DMS153 (cell line): ENCODE data around the gene HMOX2.
A peak's percentile ranks its signal among the peaks of the same experiment; 100 is the strongest.

Source experiments
- DNase-seq: peaks from one replicate; lab custom pipeline; 2025; lab: John Stamatoyannopoulos, UW

Gene HMOX2

DNA sequence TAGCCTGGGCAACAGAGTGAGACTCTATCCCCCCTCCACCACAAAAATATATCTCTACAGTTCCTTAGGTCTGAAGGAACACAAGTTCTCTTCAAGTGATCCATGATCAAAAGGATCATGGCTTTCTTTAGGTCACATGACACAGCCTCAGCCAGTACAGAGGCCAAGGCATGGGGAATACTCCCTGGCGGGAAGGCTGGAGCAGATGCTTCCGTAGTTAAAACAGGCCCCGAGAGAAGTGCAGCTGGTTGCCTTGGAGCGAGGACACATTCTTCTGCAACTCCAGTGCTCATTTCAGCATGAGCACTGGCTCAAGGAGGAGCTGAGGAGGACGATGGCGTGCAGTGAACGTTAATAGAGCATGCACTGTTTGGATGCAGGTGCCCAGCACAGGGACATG is 48.9 kb downstream of the HMOX2 start:
- DNase-seq, result no peak

DNA sequence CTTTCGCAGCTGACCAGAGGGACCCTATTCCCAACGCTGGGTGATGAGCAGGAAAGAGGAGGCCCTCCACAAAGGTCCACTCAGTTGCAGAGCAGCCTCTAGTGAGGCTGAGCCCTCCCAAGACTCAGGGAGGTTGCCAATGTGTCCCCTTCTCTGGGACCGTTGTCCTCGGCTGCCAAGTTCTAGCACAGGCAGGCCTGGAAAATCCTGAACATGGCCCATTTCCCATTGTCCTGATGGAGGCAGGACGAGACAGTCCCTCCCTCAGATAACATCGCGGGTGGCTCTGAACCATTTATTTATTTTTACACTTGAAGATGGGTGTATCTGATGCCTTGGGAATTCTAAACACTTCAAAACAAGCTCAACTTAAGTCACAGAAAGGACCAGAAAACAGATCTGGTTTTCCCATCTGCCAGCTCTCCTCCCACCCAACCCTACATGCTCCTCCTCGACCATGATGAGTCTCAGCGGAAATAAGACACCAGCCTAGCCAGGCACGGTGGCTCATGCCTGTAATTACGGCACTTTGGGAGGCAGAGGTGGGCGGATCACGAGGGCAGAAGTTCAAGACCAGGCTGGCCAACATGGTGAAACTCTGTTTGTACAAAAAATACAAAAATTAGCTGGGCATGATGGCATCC is 49.6 kb downstream of the HMOX2 start:
- no peak for DNase-seq

DNA sequence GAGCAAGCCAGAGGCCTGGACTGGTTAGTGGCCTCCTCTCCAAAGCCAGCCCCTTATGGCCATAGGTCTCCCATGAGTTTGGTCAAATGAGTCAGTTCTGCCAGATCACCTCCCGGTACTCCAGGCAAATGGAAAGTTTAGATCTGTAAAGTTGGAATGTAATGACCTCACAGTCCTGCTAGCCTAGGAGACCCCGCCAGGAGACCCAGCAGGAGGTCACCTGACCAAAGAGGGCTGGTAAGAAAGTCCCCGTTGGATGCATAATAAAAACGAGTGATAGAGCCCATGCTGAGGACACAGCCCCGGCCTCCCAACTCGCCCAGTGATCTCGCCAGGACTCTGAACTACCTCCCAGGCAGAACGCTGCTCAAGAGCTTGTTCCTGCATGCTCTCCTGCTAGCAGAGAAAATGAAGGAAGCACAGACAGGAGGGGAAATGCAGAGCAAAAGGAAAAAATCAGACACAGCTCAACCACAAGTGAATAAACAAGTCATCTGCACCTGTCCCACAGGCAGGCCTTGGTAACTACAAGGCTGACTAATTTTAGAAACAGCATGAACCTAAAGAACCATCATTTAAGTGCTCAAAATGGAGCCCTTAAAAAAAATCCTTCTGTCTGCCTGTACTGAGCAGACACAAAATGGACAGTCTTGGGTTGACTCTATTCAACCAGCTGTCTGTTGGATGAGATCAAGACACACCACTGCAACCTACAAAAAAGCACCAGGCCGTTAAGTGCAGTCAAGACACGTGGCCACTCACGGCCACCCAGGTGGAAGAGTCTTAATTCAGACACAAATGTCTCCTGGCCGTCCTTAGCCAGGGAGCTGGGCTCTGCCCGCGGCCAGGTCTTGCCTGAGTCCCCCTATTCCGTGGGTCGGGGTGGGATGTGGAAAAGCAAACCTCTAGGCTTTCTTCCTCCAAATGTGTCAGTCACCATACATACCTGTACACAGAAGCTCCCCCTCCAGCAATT is 53.2 kb downstream of the HMOX2 start:
- no peak for DNase-seq

DNA sequence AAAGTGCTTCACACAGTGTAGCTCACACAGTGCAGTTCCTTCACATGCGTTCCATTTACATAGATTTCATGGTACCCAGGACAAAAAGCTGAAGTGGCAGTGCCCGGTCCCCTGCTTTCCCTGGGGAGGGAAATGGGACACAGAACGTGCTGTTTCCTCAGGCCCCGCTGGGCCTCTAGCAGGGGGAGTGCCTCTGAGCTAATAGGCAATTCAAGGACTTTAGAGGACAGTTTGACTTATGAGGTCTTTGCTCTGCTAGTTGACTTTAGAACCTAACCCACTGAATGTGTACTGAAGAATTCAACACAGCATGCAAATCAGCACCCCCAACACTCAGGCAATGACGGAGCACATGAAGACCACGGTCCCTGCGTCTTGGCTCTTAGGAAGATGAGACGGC is 55.6 kb downstream of the HMOX2 start:
- no peak for DNase-seq

DNA sequence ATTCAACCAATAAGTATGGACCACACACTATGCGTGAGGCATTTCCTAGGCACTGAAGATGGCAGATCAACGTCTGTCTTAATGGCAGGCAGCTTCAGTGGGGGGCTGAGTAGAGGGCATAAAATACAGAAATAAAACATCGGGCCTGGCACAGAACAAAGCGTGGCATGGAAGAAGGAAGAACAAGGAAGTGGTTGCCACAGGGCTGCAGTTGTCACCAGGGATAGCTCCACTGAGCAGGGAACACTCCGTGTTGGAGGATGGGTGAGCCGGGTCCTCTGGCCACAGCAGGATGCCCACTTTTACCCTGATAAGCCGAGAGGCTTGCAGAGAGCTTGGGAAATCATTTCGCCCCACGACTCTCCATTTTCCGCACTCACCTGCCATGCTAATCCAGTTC is 56.0 kb downstream of the HMOX2 start:
- DNase-seq, result no peak

DNA sequence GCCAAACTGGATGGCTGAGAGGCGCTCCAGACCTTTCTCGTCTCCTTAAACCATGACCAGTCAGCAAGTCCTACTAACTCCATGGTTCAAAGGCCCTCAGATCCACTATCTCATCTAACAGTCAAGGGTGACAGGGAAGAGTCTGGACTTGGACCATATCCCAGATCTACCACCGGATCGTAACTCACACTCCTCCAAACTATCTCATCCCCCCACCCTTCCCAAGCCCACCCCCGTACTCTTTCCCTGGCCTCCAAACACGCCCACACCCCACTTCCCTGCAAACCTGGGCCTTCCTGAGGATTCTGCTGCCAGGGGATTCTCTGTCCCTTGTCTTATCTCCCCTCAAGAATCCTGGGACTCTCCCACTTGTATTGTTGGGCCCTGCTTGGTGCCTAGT is 57.3 kb downstream of the HMOX2 start:
- DNase-seq, result no peak

DNA sequence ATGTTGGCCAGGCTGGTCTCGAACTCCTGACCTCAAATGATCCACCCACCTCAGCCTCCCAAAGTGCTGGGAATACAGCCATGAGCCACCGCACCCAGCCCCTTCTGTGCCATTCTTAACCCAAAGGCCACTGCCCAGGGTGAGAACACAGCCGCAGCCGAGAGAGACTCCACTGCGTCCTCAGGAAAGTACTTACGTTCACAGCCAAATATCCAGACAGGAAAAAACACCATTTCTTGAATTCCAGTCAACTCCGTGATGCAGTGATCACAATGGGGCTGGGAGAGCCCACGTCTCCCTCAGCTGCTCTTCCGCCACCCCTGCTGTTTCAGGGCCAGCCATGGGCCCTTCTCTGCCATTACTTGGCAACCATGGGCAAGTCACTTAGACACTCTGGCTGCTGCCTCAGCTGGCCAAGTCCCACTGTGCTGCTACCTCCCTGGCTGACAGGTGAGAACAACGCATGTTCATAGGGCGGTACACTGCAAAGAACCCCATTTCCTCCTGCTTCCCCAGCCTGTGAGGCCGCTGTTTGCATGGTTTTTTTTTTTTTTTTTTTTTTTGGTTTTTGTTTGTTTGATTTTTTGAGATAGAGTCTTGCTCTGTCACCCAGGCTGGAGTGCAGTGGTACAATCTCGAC is 58.1 kb downstream of the HMOX2 start:
- no peak for DNase-seq

DNA sequence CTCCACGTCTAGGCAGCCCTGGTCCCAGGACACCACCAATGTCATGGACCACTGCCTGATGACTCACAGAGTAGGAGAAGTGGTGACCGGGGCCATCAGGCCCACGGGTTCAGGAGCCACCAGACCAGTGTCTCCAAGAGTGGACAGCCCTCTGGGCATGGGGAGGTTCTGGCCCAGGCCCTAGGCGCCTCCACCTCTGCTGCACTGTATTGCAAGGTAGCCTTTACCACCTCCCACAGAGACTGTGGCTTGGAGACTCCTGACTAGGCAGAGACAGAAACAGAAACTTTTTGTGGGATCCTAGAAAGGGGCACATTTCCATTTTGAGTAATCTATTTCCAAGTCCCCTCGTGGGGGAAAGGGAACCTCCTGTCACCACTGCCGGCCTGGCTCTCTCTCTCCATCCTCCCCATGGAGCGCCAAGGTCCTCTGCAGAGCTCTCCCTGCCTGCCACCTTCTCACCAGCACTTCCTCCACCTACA is 59.5 kb downstream of the HMOX2 start:
- no peak for DNase-seq

DNA sequence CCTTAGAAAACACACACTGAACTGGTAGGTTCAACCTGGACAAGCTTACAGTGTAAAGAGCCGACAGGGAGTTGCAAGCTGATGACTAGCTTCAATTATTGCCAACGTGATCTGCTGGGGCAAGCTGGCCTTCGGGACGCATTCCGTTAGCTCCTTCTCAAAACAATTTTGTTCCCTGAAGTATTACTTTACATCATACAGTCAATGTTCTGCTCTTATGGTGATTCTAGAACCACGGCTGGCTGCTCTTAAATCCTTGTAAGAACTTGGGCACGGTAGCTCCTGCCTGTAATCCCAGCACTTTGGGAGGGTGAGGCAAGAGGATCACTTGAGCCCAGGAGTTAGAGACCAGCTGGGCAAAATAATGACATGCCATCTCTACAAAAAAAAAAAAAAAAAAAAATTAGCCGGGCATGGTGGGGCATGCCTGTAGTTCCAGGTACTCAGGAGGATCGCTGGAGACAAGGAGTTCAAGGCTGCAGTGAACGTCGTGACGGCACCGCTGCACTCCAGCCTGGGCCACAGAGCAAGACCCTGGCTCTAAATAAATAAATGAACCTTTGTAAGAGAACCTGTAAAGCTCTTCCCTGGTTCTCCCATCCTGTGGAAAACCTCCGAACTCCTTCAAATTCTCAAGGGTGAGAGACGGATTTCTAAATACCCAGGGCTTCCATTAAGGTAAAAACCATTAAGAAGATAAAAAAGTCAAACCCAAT is 60.4 kb downstream of the HMOX2 start:
- no peak for DNase-seq

DNA sequence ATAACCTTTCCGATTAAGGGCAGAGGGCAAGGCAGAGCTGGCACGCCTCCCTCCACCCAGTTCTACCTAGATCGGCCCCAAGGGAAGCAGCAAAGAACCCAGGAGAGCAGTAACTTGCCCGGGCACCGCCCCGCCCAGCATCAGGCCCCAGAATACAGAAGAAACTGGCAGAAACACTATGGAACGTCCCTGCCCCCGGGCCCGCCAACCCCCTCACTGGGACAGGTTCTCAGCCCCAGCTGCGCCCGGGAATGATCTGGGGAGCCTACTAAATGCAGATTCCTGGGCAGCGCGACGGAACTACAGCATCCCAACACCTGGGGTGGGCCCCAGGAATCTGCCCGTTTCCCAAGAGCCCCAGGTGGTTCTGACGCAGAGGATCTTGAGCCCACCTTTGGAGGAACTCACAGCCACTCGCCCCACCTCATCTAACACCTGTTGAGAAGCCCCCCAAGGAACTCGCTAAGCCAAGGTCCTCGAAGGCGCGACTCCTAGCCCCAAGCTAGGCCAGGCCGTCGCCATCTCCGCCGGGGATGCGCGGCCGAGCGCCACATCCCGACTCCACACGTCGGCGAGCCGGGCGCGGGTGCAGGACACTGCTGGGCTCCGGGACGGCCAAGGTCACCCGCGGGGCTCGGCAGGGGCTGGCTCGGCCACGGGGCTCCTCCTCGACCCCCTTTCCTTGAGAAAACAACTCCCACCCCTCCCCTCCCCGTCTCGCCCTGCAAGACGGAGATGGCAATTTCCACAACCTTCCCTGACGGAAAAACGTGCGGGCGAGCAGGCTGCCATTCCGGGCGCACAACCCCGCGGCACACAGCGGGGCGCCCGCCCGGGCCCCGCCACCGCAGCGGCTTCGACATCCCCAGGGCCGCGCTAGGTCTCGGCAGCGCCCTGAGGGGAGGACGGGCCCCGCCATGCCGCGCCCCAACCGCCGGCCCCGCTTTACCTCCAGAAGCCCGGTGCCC is 61.5 kb downstream of the HMOX2 start:
- no peak for DNase-seq

DNA sequence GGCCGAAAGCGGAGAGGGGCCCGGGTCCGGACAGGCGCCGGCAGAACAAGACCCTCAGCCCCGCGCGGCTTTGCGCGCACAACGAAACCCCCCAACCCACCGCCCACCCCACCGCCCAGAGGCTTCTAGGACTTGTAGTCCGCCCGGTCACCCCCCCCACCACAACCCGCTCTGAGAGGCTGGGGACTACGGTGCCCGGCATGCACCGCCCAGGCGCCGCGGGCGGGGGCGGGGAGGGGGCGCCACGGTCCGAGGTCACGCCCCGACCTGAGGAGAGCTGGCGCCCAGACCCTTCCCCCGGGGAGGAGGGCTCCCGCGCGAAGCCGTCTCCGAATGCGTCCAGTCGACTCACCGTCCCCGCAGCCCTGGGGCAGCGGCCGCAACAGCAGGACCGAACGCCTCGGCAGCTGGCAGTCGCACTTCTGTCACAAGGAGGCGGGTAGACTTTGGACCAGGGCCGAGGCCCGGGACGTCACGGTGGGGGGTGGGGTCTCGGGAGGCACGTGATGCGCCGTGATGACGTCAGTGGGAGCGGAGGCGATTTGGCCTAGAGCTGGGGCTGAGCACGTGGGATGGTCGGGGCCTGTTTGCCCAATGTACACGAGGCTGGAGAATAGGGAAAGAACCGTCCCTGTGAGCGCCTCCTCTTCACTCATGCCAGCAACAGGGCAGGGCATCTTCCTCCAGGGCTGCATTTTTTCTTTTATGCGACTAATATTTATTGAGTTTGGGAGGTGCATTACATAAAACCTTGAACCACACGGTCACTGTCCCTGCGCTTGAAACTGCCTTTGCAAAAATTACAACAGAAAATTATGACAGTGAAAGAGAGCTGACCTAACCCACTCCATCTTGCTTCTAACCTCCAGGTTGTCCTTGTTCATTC is 62.4 kb downstream of the HMOX2 start, which contains the start of gene CDIP1:
Gene CDIP1 (minus strand): TSS at position 424 of the 886 bp plus-strand sequence. CDS start 24,643 bp downstream, outside the sequence.
- DNase-seq, result peak; percentile 92

DNA sequence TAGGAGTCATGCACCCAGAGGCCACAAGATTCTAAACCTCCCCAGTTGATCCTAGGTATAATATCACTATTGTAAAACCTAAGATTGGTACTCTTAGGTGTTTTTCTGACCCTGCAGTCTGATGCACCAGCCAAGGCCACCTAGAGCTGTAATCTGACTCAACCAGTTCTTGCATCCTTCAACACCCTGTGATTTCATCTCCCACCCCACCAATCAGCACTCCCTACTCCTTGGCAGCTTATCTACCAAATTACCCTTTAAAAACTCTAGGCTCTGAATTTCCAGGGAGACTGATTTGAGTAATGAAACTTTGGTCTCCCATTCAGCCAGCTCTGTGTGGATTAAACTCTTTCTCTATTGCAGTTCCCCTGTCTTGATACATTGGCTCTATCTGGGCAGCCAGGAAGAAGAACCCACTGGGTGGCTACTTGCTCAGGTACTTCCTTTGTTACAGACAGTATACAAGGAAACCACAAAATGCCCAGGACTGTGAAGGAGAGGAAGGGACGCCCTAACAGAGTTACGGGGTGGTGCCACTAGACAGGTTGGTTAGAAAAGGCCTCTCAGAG is 63.6 kb downstream of the HMOX2 start:
- no peak for DNase-seq

DNA sequence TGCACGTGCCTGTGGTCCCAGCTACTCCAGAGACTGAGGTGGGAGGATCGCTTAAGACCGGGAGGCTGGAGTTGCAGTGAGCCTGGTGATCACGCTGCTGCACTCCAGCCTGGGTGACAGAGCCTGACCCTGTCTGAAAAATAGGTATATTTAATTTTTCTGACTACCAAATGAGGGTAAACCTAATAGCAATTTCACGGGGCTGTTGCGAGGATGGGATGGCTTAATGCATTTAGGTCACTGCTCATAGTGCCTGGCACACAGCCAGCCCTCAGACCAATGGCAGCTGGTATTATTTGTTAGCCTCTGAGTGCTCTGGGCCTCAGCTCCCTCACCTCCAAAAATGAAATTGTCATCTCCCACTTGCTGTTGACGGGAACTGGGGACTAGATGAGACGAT is 68.3 kb downstream of the HMOX2 start:
- DNase-seq, result no peak

DNA sequence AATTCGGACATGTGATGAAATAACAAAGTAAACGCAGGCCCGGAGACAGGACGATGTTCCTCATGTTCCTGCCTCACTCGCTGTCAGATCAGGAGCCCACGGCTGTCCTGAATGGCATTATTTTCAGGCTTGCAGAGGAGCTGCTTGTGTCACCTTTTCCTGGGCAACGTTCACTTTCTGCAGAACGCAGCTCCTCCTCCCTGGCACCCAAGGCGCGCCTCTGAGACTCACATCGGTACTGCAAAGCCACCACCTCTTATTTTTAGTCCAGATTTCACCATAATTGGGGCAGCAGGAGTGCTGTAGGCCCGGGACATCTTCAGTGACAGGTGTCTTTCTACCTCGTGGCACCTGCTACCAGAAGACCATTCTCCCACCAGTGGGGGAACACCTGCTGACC is 71.9 kb downstream of the HMOX2 start:
- DNase-seq, result no peak

DNA sequence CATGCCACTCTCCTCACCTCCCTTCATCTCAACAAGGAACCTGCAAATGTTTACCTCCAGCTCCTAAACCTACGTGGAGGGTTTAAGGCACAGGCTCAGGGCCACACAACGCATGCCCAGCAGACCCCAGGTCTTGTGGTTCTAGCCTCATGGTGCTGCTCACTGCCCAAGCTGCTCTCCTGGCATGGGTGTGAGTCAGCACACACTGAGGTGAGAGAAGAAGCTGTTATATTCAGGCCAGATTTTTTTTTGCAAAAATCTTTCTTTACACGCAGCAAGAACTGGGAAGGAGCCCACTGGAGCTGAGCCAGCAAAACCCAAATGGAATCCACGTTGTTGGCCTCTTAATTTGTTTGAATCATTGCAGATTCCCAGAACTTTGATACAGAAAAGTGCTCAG is 74.4 kb downstream of the HMOX2 start:
- no peak for DNase-seq

DNA sequence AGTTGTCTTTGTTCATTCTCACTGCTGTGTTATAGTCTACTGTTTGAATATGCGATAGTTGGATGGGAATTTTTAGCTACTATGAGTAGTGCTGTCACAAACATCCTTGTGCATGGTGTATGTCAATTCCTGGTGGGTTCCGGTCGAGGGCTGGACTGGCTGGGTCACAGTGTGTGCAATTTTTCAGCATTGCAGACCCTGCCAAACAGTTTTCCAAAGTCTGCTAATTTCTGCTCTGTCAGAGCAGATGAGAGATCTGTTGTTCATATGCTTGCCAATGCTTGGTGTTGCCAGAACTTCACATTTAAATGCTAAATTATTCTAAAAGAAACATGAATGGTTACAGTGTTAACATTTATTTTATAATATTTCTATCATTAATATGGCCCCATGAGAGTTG is 76.3 kb downstream of the HMOX2 start:
- no peak for DNase-seq

DNA sequence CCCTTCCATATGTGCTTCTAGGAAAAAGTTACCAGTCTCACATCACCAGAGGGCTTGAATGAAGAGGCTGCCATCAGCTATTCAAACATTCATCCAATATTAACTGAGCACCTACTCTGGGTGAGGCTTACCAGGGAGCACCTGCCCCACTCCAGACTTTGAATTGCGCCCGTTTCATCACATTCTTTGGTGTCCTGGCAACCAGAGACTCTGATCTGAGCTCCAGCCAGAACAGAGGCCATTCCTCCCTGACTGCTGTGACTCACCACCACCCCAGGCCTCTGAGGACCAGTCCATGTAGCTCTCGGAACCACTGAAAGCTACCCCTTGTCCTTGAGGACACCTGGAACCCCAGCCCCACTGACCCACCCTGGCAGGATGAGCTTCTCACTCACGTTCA is 79.9 kb downstream of the HMOX2 start, which contains the start of gene C16orf96:
Gene C16orf96 (plus strand): TSS at position 229 of the 400 bp plus-strand sequence. CDS start 150 bp downstream, at position 379.
- DNase-seq, result no peak

DNA sequence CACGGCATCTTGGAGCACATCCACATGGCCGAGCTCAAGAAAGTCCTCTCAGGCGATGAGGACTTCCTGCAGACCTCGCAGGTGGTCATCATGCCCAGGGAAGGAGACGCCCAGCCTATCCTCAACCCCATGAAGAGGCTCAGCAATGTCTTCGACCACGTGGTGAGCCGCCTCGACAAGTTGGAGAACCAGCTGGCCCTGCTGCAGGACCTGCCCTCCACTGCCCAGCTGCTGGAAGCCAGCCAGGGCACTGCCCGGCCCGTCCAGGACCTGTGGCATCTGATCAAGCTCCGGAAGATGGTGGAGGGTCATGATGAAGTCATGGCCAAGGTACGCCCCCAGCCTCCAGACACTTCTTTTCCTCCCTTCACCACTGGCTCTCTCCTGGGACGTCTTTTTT is 80.4 kb downstream of the HMOX2 start:
- no peak for DNase-seq

DNA sequence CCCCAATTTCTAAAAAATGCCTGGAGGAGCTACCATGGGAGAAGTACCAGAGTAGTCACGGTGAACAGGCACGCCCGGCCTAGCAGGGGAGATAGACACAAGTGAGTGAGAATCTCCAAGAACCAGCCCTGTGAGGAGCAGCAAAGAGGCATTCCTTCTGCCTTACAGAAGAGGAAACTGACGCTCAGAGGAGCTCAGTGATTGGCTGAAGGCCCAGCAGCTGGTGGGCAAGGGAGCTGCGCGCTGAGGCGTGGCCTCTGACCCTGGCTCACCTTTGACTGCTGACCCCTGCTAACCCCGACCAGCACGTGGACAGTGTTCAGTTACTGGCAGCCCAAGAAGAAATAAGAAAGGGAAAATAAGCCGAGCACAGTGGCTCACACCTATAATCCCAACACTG is 81.8 kb downstream of the HMOX2 start:
- DNase-seq, result no peak
